TTC549 (cell line): ENCODE results near the gene SERINC4.
"Not testable (repeated sequence)": the region's sequence is repeated elsewhere in the genome, so short reads cannot be mapped to it uniquely, and the experiment has no call there.

Source experiments
- FAIRE-seq: peaks from 2 replicates; lab custom pipeline; 2012; peaks lifted over from hg19 to GRCh38; lab: Jason Lieb, UNC

The SERINC4 gene

GRCh38 chr15:43749690-43750345 is 50.2 kb downstream of the SERINC4 start:
- FAIRE-seq = no peak

- FAIRE-seq = no peak
Observed at GRCh38 chr15:43748376-43748775, 51.6 kb downstream of the SERINC4 start.

DNA sequence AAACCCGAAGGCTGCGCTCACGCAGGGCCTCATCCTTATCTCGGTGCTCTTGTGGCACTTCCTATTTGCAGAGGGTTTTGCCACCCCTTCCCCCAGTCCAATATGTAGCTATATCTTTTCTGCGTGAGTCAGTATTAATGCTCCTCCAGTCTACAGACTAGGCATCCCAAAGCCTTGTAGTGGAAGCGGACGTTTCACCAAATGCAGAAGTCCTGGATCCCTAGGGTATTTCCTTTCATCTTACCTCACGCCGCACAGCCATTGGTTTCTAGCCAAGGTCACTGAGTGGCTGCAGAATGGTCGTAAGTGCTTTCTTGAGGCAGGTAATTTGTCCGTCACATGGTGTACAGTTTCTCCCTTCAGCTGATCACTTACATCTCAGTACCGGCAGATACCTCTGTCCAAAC is 53.1 kb downstream of the SERINC4 start:
- FAIRE-seq = not testable (repeated sequence)

DNA sequence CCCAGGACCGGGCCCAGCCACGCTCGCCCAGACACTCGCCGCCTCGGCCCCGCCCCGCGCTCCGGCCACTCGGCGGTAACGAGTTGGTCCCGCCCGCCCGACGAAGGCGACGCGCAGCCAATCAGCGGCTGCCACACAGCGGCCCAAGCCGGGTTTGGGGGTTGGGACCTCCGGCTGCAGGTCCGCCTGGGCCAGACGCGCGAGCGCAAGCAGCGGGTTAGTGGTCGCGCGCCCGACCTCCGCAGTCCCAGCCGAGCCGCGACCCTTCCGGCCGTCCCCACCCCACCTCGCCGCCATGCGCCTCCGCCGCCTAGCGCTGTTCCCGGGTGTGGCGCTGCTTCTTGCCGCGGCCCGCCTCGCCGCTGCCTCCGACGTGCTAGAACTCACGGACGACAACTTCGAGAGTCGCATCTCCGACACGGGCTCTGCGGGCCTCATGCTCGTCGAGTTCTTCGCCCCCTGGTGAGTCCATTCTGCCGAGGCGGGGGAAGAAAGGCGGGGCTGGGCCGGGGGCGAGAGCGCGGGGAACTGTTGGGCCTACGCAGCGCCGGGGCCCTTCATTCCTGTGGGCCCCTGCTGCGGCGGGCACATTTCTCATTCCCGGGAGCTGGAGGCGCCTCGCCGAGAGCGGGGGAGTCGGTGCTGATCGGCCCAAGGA is 53.6 kb downstream of the SERINC4 start, which contains the start of gene PDIA3:
Gene PDIA3 (plus strand): TSS at position 194 of the 658 bp plus-strand sequence. CDS start 102 bp downstream, at position 296.
- not testable (repeated sequence) for FAIRE-seq
